Keratinocyte (primary cell): Measurements from ENCODE around the gene ZBTB8A. TPM values are rescaled to one million over a fixed set of nuclear protein-coding genes. Genes with fewer than 3 reads are reported as not detected.

Source experiments
- DNase-seq: peaks from one replicate; pipeline ENCODE4 v3.0.0-alpha.2; 2011; ENCODE audit warnings: low read depth, missing footprints, low spot score
- FAIRE-seq: peaks from 2 replicates; lab custom pipeline; 2011; peaks lifted over from hg19 to GRCh38; lab: Jason Lieb, UNC
- H2AFZ ChIP-seq: 2 replicates; pipeline ENCODE4 v1.6.0; 2012; ENCODE audit warnings: low read length, control low read depth, inconsistent platforms; ENCODE audit not compliant: control insufficient read depth
- H3K27ac ChIP-seq: 2 replicates; pipeline ENCODE4 v1.5.1; 2011; ENCODE audit warnings: low read length; ENCODE audit not compliant: control insufficient read depth, insufficient read depth
- H3K27me3 ChIP-seq: 3 replicates; pipeline ENCODE4 v1.6.0; 2011; ENCODE audit warnings: low read length; ENCODE audit not compliant: control insufficient read depth, insufficient read depth; ENCODE audit errors: extremely low read depth
- H3K36me3 ChIP-seq, 2 experiments: 2 replicates in 1 of 2; 3 replicates in 1 of 2; pipeline ENCODE4 v1.5.1; 2011; ENCODE audit warnings: low read length in 2 of 2, mild to moderate bottlenecking in 1 of 2; ENCODE audit not compliant: control insufficient read depth in 2 of 2, insufficient read depth in 2 of 2; ENCODE audit errors: extremely low read depth in 1 of 2
- H3K4me1 ChIP-seq: 3 replicates; pipeline ENCODE4 v1.5.1; 2011; ENCODE audit warnings: low read length; ENCODE audit not compliant: control insufficient read depth, insufficient read depth; ENCODE audit errors: extremely low read depth
- H3K4me2 ChIP-seq: 3 replicates; pipeline ENCODE4 v1.6.0; 2011; ENCODE audit warnings: low read depth, low read length; ENCODE audit not compliant: control insufficient read depth, insufficient read depth; ENCODE audit errors: extremely low read depth
- H3K4me3 ChIP-seq, 3 experiments: fragments of 200-600 bp in 1 of 3; sonication (generic) in 1 of 3; 2 replicates in 2 of 3; 3 replicates in 1 of 3; pipeline ENCODE4 v1.5.1; 2011 to 2016; ENCODE audit warnings: low read length in 3 of 3, mild to moderate bottlenecking in 3 of 3, control low read depth in 2 of 3, inconsistent platforms in 1 of 3, low read depth in 1 of 3, mixed read lengths in 1 of 3, mixed run types in 1 of 3, moderate library complexity in 1 of 3; ENCODE audit not compliant: control insufficient read depth in 2 of 3, insufficient read depth in 2 of 3; ENCODE audit errors: extremely low read depth in 1 of 3
- H3K79me2 ChIP-seq: 2 replicates; pipeline ENCODE4 v1.6.0; 2012; ENCODE audit warnings: low read length; ENCODE audit not compliant: control insufficient read depth, insufficient read depth
- H3K9ac ChIP-seq: 3 replicates; pipeline ENCODE4 v1.6.0; 2011; ENCODE audit warnings: low read length; ENCODE audit not compliant: control insufficient read depth, insufficient read depth; ENCODE audit errors: extremely low read depth
- H3K9me1 ChIP-seq: 3 replicates; pipeline ENCODE4 v1.6.0; 2011; ENCODE audit warnings: low read length; ENCODE audit not compliant: control insufficient read depth, insufficient read depth; ENCODE audit errors: extremely low read depth
- H3K9me3 ChIP-seq: 2 replicates; pipeline ENCODE4 v1.5.1; 2012; ENCODE audit warnings: low read depth, low read length; ENCODE audit not compliant: control insufficient read depth
- H4K20me1 ChIP-seq: 3 replicates; pipeline ENCODE4 v1.6.0; 2011; ENCODE audit warnings: low read length; ENCODE audit not compliant: control insufficient read depth, insufficient read depth; ENCODE audit errors: extremely low read depth
- EZH2 ChIP-seq: IDR thresholded peaks from one replicate; pipeline ENCODE4 v1.6.1; 2012; ENCODE audit warnings: inconsistent platforms, mild to moderate bottlenecking, low read length, moderate library complexity
- dilution Hi-C: fragments of 300-500 bp; cut with MboI; formaldehyde crosslinking; loops from one replicate; pipeline ENCODE4 v1.7.0; 2020; ENCODE audit warnings: low sequenced_read_pairs; ENCODE audit not compliant: extremely low pct_ligation_motif_present
- polyA plus RNA-seq, 5 experiments: library from polyadenylated mRNA; depleted of rRNA in 3 of 5; stranded (reverse) in 3 of 5; stranded (forward) in 1 of 5; unstranded in 1 of 5; fragments of >200 nt; gene quantifications; 1 replicate in 1 of 5; 2 replicates in 3 of 5; 3 replicates in 1 of 5; pipeline versions ENCODE4 v1.2.1 to v1.2.3, GENCODE V29; 2011 to 2012; ENCODE audit warnings: missing spikeins in 2 of 5, low read depth in 1 of 5, low replicate concordance in 1 of 5
- TF ChIP-seq, protein P1 (sequence below), 3 experiments: IDR thresholded peaks in 1 of 3; conservative IDR thresholded peaks in 1 of 3; optimal IDR thresholded peaks in 1 of 3; 2 replicates in 2 of 3; 3 replicates in 1 of 3; pipeline versions ENCODE3 to v1.5.1; 2011; ENCODE audit warnings: low read length in 3 of 3, mild to moderate bottlenecking in 3 of 3, moderate library complexity in 2 of 3, control low read depth in 1 of 3, inconsistent platforms in 1 of 3; ENCODE audit not compliant: insufficient read depth in 2 of 3; ENCODE audit errors: extremely low read depth in 1 of 3

Gene ZBTB8A
- polyA plus RNA-seq, 1 donor (not counting 4 experiments of a cell fraction or from before 2014, with no cell fraction given) = 5.3 TPM

DNA sequence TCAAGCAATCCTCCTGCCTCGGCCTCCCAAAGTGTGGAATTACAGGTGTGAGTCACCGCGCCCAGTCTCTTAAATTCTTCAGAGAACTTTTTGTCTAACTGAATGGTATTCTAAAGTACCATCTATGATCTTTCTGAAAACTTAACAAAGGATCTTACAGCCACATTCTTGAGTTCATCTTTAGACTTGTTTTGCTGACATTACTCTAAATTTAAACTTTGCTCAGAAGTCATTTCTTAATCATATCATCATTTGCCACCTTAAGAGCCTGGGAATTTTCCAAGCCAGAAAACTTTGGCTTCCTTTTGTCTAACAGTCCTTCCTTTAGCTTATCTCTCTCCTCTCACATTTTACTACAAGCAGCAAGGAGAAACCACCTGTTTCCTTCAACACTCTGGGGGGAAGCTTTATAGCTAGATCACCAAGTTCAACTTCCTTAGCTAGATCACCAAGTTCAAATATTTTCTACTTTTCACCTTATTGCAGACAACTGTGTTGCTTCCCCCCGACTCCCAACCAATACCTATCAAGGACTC lies 5.4 kb upstream of the ZBTB8A start:
- H4K20me1 ChIP-seq = no peaks in the 10 kb centered on the region
- H3K27me3 ChIP-seq = no peaks in the 10 kb centered on the region
- dilution Hi-C loops = no loop called here

DNA sequence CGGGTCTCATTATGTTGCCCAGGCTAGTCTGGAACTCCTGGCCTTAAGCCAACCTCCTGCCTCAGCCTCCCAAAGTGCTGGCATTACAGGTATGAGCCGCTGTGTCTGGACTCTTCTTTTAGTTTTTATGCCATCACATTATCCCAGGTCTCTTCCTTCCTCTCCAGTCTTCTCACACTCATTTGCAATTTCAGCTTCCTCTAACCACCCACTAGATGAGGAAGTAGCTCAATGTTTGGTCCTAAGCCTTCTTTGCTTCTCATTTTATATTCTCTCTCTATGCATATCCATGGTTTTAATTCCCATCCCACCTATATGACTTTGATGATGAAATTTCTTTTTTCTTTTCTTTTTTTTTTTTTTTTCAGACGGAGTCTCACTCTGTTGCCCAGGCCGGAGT lies 3.1 kb upstream of the ZBTB8A start:
- TF ChIP-seq, protein P1, sequence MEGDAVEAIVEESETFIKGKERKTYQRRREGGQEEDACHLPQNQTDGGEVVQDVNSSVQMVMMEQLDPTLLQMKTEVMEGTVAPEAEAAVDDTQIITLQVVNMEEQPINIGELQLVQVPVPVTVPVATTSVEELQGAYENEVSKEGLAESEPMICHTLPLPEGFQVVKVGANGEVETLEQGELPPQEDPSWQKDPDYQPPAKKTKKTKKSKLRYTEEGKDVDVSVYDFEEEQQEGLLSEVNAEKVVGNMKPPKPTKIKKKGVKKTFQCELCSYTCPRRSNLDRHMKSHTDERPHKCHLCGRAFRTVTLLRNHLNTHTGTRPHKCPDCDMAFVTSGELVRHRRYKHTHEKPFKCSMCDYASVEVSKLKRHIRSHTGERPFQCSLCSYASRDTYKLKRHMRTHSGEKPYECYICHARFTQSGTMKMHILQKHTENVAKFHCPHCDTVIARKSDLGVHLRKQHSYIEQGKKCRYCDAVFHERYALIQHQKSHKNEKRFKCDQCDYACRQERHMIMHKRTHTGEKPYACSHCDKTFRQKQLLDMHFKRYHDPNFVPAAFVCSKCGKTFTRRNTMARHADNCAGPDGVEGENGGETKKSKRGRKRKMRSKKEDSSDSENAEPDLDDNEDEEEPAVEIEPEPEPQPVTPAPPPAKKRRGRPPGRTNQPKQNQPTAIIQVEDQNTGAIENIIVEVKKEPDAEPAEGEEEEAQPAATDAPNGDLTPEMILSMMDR (optimal IDR thresholded peaks at IDR 0.05 in 1 of 3, IDR thresholded peaks at IDR 0.05 in 1 of 3, conservative IDR thresholded peaks at IDR 0.05 in 1 of 3; ENCODE audit: extremely low read depth in 1 of 3, insufficient read depth in 2 of 3, low read length in 3 of 3) = no peak
- no peak for TF ChIP-seq EZH2
- Histone ChIP-seq H3K9me3 (no peaks in the 10 kb centered on the region), H2AFZ (no peak overlapping the region), H3K4me2 (no peak overlapping the region), H3K4me1 (peaks cover 11% of the 10 kb centered on the region), H3K9ac (no peak overlapping the region), H3K27ac (no peak overlapping the region), H3K79me2 (peaks cover 7% of the 10 kb centered on the region), H4K20me1 (no peaks in the 10 kb centered on the region), H3K9me1 (peaks cover 2% of the 10 kb centered on the region), H3K36me3 (no peaks in the 10 kb centered on the region), H3K27me3 (no peaks in the 10 kb centered on the region), H3K4me3 (no peak overlapping the region)
- DNase-seq = no peak
- dilution Hi-C loops = no loop called here
- FAIRE-seq = no peak

More for the DNA sequence above, 5.4 kb upstream of the ZBTB8A start:
- Histone ChIP-seq H3K27ac (no peak overlapping the region), H3K9ac (no peak overlapping the region), H3K4me1 (peaks cover 2% of the 10 kb centered on the region), H3K9me3 (no peaks in the 10 kb centered on the region), H3K36me3 (no peaks in the 10 kb centered on the region), H3K4me3 (no peak overlapping the region), H3K79me2 (no peaks in the 10 kb centered on the region), H2AFZ (no peak overlapping the region), H3K9me1 (no peaks in the 10 kb centered on the region), H3K4me2 (no peak overlapping the region)
- FAIRE-seq (no peak), DNase-seq (no peak)
- TF ChIP-seq EZH2 = no peak
- TF ChIP-seq, protein P1 (optimal IDR thresholded peaks at IDR 0.05 in 1 of 3, IDR thresholded peaks at IDR 0.05 in 1 of 3, conservative IDR thresholded peaks at IDR 0.05 in 1 of 3; ENCODE audit: extremely low read depth in 1 of 3, insufficient read depth in 2 of 3, low read length in 3 of 3) = no peak
